HFF-Myc (cell line): ENCODE measurements around the gene PARD3.
"Not testable (repeated sequence)": the region's sequence is repeated elsewhere in the genome, so short reads cannot be mapped to it uniquely, and the experiment has no call there.

Experiments
- DNase-seq: peaks from one replicate; pipeline ENCODE4 v3.0.0-alpha.2; 2011; ENCODE audit warnings: low read depth; ENCODE audit errors: extremely low read depth
- H3K4me3 ChIP-seq: replicated peaks from 2 replicates; pipeline ENCODE4 v1.5.1; 2011; ENCODE audit warnings: low read depth, mild to moderate bottlenecking, control low read depth, low read length
- TF ChIP-seq, protein P1 (sequence below): IDR thresholded peaks from 2 replicates; pipeline ENCODE4 v1.5.1; 2012; ENCODE audit warnings: mild to moderate bottlenecking, low read depth, low read length, control low read depth; ENCODE audit errors: missing control alignments

The PARD3 gene

DNA sequence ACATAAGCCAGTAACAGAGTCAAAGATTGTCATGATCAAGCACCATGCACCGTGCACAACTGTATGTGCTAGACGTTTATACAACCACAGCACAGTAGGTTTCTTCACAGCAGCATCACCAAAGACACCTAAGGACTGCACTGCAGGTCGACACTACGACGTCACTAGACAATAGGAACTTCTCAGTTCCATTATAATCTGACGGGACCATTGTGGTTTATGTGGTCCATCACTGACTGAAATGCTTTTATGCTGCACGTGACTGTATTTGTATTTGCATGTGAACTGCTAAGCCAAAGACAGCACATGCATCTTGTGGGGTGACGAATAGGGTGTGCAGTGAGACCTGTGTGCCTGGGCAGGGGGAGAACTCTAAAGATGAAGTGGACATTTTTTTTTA lies 164.9 kb downstream of the PARD3 start:
- TF ChIP-seq, protein P1, sequence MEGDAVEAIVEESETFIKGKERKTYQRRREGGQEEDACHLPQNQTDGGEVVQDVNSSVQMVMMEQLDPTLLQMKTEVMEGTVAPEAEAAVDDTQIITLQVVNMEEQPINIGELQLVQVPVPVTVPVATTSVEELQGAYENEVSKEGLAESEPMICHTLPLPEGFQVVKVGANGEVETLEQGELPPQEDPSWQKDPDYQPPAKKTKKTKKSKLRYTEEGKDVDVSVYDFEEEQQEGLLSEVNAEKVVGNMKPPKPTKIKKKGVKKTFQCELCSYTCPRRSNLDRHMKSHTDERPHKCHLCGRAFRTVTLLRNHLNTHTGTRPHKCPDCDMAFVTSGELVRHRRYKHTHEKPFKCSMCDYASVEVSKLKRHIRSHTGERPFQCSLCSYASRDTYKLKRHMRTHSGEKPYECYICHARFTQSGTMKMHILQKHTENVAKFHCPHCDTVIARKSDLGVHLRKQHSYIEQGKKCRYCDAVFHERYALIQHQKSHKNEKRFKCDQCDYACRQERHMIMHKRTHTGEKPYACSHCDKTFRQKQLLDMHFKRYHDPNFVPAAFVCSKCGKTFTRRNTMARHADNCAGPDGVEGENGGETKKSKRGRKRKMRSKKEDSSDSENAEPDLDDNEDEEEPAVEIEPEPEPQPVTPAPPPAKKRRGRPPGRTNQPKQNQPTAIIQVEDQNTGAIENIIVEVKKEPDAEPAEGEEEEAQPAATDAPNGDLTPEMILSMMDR = no peak
- no peak for DNase-seq
- H3K4me3 ChIP-seq = no peak overlapping the region

- H3K4me3 ChIP-seq = no peak overlapping the region
- TF ChIP-seq, protein P1 = no peak
- DNase-seq = no peak
These were observed 165.7 kb downstream of the PARD3 start for GRCh38 chr10:34649385-34649784.

- TF ChIP-seq, protein P1 = no peak
- no peak for DNase-seq
- H3K4me3 ChIP-seq = no peak overlapping the region
These were observed 166.2 kb downstream of the PARD3 start for GRCh38 chr10:34648919-34649318.

DNA sequence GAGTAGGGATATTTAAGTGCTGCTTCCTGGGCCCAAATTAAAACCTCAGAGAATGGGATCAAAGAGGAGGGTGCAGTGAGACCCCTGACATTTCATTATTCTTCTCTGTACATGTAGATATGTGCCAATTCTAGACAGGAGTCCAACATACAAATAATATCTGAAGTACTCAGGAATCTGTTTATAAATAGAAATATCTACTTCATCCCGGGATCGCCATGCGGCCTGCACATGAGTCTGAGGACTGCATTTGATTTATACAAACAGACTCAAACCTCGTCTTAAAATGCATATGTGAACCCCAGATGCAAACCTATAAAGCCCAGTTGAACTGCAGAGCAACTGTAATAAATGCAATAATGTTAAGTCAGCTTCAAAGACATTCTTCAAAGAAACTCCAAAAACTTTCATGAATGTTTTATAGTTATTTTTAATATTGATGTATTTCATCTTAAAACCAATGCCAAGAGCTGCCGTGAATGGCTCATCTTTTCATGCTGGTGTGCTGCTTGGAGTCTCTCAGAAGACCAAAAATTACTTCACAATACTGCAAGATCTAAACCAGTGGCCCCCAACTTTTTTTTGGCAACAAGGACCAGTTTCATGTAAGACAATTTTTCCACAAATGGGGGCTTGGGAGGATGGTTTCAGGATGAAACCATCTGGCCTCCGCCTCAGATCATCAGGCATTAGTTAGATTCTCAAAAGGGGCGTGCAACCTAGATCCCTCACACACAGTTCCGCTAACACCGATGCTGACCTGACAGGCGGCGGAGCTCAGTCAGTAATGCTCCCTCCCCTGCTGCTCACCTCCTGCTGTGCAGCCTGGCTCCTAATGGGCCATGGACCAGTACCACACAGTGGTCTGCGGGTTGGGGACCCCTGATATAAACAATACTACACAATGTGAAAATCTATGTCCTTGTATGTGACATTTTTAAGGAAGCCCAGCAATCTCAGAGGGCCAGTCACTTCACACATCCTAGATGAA lies 166.9 kb downstream of the PARD3 start:
- TF ChIP-seq, protein P1 = no peak
- DNase-seq = no peak
- H3K4me3 ChIP-seq = no peak overlapping the region

DNA sequence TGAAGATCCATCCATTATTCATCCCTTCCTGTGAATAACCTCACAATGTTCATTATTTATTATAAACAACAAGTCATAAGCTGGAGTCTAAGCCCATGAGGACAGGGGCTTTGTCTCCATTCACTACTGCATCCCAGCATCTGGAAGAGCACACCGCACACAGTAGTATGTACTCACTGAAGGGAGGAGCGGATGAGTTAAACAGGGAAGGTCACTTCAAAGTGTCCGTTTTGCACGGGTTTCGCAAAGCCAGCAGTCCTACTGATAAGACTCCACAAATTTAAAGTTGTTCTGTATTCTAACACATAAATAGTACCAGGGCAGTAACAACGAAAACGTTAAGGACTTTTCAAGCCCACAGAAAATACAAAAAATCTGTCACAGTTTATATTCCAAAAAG lies 167.9 kb downstream of the PARD3 start:
- H3K4me3 ChIP-seq = no peak overlapping the region
- DNase-seq = no peak
- TF ChIP-seq, protein P1 = no peak

DNA sequence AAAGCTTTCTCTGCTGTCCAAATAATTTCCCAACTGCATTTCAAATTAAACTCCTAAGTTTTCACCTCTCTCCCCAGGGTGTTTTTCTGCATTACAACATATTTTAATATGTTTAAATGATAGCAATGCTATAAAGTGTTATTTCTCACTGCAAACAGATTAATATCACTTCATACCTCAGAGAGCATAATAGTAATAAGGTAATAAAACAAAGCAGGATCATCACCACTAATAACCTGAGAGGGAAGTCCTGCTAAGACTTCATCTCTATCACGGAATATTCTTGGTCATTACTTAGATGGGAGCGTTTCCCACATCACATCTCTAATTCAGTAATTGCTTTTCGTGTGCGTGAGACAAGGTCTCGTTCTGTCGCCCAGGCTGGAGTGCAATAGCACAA lies 168.8 kb downstream of the PARD3 start:
- TF ChIP-seq, protein P1 = no peak
- no peak for DNase-seq
- no peak overlapping the region for H3K4me3 ChIP-seq

DNA sequence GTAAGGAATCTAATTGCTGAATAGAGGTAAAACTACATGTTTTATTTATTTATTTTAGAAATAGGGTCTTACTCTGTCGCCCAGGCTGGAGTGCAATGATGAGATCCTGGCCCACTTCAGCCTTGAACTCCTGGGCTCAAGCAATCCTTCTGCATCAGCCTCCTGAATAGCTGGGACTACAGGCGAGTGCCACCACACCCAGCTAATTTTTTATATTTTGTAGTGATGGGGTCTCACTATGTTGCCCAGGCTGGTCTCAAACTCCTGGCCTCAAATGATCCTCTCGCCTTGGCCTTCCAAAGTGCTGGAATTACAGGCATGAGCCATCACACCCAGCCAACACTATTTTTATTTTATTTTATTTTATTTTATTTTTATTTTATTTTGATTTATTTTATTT lies 170.3 kb downstream of the PARD3 start:
- DNase-seq, H3K4me3 ChIP-seq: not testable (repeated sequence)
